ENCODE measurements around the gene CHPF.
A peak's percentile ranks its signal among the peaks of the same experiment; 100 is the strongest.

Gene CHPF

GRCh38 chr2:219530048-219530963, 13.3 kb downstream of the CHPF start:
- peak; percentile 70 to 80 (median 76) for DNase-seq

- DNase-seq: no peak
Measured at GRCh38 chr2:219527472-219527871, 16.1 kb downstream of the CHPF start.

GRCh38 chr2:219527076-219527394, 16.6 kb downstream of the CHPF start:
- no peak for DNase-seq

GRCh38 chr2:219526320-219527075, 17.1 kb downstream of the CHPF start:
- DNase-seq: no peak

GRCh38 chr2:219525533-219526232, 17.9 kb downstream of the CHPF start:
- DNase-seq: no peak

GRCh38 chr2:219524817-219525216, 18.8 kb downstream of the CHPF start:
- no peak for DNase-seq

- no peak for DNase-seq
Measured at GRCh38 chr2:219523031-219523671, 20.5 kb downstream of the CHPF start.

- no peak for DNase-seq
Measured at GRCh38 chr2:219522111-219523030, 21.2 kb downstream of the CHPF start.

GRCh38 chr2:219521066-219521880, 22.3 kb downstream of the CHPF start:
- DNase-seq: no peak

- DNase-seq: no peak
Measured at GRCh38 chr2:219520079-219520478, 23.5 kb downstream of the CHPF start.

- DNase-seq: no peak
Measured at GRCh38 chr2:219519526-219519916, 24.1 kb downstream of the CHPF start.

GRCh38 chr2:219517954-219518778, 25.4 kb downstream of the CHPF start:
- no peak for DNase-seq

- DNase-seq: no peak
Measured at GRCh38 chr2:219516888-219517287, 26.7 kb downstream of the CHPF start.

GRCh38 chr2:219515874-219516629, 27.6 kb downstream of the CHPF start:
- DNase-seq: no peak

GRCh38 chr2:219514836-219515235, 28.8 kb downstream of the CHPF start:
- no peak for DNase-seq

GRCh38 chr2:219514196-219514761, 29.3 kb downstream of the CHPF start, which contains the start of gene ASIC4:
ASIC4 (plus strand) TSS chr2:219514482; CDS start chr2:219514725, 243 bp downstream.
- no peak for DNase-seq

GRCh38 chr2:219513787-219514186, 29.8 kb downstream of the CHPF start:
- no peak for DNase-seq

- DNase-seq: no peak
Measured at GRCh38 chr2:219512524-219513216, 30.9 kb downstream of the CHPF start.
